ENCODE measurements around the gene RREB1. TPM values are rescaled to one million over a fixed set of nuclear protein-coding genes. Genes with fewer than 3 reads are reported as not detected.

RREB1 gene
- total and polyA plus RNA-seq, 2 of the 4 experiments (the other 2 are of a cell fraction), result 8.4 to 14.5 TPM

DNA sequence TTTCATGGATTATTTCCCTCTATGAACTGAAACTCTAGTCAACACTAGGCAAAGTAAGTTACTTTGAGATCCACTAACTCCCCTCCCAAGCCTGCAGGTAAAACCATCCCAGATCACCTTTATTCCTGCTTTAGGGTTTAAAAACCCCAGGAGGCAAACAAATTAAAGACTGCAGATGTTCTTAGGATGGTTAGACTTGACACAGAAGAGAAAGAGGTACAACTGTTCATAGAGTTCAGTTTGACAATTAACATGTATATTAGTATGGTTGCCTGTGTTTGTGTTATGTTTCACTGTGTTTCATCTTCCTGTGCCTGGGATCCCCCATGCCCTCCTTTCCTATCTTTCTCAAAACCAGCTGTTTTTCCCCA lies 53.5 kb downstream of the RREB1 start:
- Histone ChIP-seq H2BK5ac (ENCODE audit: low read depth, low read length, poor library complexity, severe bottlenecking) (no peak overlapping the region), H2AK9ac (replicated peaks; ENCODE audit: low read depth, low read length, poor library complexity) (no peak overlapping the region), H3K9ac (ENCODE audit: low read depth, low read length) (no peak overlapping the region), H2AFZ (replicated peaks; ENCODE audit: low read length, poor library complexity) (no peak overlapping the region), H3K14ac (replicated peaks; ENCODE audit: low read depth, low read length) (no peak overlapping the region), H4K8ac (ENCODE audit: low read depth in 2 of 2, low read length in 2 of 2) (no peak overlapping the region), H2BK120ac (ENCODE audit: low read depth, low read length) (no peak overlapping the region), H3K4me1 (ENCODE audit: control insufficient read depth, insufficient read depth, low read length) (peaks cover 28% of the 10 kb centered on the region), H3K4me3 (ENCODE audit: insufficient read depth, low read depth, low read length) (no peak overlapping the region), H4K91ac (ENCODE audit: insufficient read depth, low read depth, low read length) (no peak overlapping the region), H3K36me3 (ENCODE audit: control insufficient read depth, insufficient read depth, low read length) (no peaks in the 10 kb centered on the region), H4K20me1 (ENCODE audit: insufficient read depth, low read length) (peaks cover 57% of the 10 kb centered on the region), H2BK20ac (ENCODE audit: low read depth, low read length) (no peak overlapping the region), H2AK5ac (ENCODE audit: low read depth, low read length) (no peak overlapping the region), H3K9me1 (ENCODE audit: insufficient read depth, low read length) (peaks cover 43% of the 10 kb centered on the region), H2BK15ac (ENCODE audit: low read depth, low read length) (no peak overlapping the region), H3K23ac (ENCODE audit: low read depth, low read length) (peak overlapping the region; percentile 3; the same call in 1 of the 2 replicates), H3K4ac (ENCODE audit: low read depth, low read length) (no peak overlapping the region), H4K5ac (ENCODE audit: low read depth, low read length) (no peak overlapping the region), H3K27ac (ENCODE audit: insufficient read depth, low read length) (no peak overlapping the region), H3K4me2 (ENCODE audit: low read depth, low read length) (no peak overlapping the region), H3K18ac (ENCODE audit: low read depth, low read length) (no peak overlapping the region), H3K9me3 (ENCODE audit: control insufficient read depth, insufficient read depth, low read length) (no peaks in the 10 kb centered on the region), H3K56ac (ENCODE audit: extremely low read depth, insufficient read depth, low read length) (no peak overlapping the region), H3K27me3 (ENCODE audit: control insufficient read depth, insufficient read depth, low read length) (no peaks in the 10 kb centered on the region), H3K79me1 (ENCODE audit: low read depth in 1 of 2, low read length in 2 of 2) (peaks cover 33 to 92% of the 10 kb centered on the region in 2 experiments)
- TF ChIP-seq, protein P1, sequence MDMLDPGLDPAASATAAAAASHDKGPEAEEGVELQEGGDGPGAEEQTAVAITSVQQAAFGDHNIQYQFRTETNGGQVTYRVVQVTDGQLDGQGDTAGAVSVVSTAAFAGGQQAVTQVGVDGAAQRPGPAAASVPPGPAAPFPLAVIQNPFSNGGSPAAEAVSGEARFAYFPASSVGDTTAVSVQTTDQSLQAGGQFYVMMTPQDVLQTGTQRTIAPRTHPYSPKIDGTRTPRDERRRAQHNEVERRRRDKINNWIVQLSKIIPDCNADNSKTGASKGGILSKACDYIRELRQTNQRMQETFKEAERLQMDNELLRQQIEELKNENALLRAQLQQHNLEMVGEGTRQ (IDR thresholded peaks at IDR 0.05; ENCODE audit: low read depth, low read length), result no peak
- no peak for TF ChIP-seq RCOR1 (IDR thresholded peaks at IDR 0.05; ENCODE audit: insufficient replicate concordance, low read length)
- no peak for TF ChIP-seq SMC3 (IDR thresholded peaks at IDR 0.05; ENCODE audit: low read depth, low read length)
- TF ChIP-seq MAZ (IDR thresholded peaks at IDR 0.05; ENCODE audit: borderline replicate concordance, low read depth, low read length), result no peak
- TF ChIP-seq RAD21 (IDR thresholded peaks at IDR 0.05; ENCODE audit: low read length), result no peak
- TF ChIP-seq NFE2L2 (IDR thresholded peaks at IDR 0.05; ENCODE audit: low read depth, low read length), result no peak
- no peak for TF ChIP-seq POLR2A (IDR thresholded peaks at IDR 0.05; ENCODE audit: low read depth, low read length)
- TF ChIP-seq, protein P2, sequence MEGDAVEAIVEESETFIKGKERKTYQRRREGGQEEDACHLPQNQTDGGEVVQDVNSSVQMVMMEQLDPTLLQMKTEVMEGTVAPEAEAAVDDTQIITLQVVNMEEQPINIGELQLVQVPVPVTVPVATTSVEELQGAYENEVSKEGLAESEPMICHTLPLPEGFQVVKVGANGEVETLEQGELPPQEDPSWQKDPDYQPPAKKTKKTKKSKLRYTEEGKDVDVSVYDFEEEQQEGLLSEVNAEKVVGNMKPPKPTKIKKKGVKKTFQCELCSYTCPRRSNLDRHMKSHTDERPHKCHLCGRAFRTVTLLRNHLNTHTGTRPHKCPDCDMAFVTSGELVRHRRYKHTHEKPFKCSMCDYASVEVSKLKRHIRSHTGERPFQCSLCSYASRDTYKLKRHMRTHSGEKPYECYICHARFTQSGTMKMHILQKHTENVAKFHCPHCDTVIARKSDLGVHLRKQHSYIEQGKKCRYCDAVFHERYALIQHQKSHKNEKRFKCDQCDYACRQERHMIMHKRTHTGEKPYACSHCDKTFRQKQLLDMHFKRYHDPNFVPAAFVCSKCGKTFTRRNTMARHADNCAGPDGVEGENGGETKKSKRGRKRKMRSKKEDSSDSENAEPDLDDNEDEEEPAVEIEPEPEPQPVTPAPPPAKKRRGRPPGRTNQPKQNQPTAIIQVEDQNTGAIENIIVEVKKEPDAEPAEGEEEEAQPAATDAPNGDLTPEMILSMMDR (conservative IDR thresholded peaks at IDR 0.05; ENCODE audit: low read depth, low read length), result no peak
- TF ChIP-seq MXI1 (IDR thresholded peaks at IDR 0.05; ENCODE audit: borderline replicate concordance, low read depth, low read length), result no peak
- no peak for TF ChIP-seq CEBPB (IDR thresholded peaks at IDR 0.05; ENCODE audit: low read depth, low read length)
- TF ChIP-seq RFX5 (IDR thresholded peaks at IDR 0.05; ENCODE audit: low read depth, low read length), result no peak
- no peak for TF ChIP-seq MAFK (IDR thresholded peaks at IDR 0.05; ENCODE audit: low read depth, low read length)
- TF ChIP-seq FOS (IDR thresholded peaks at IDR 0.05; ENCODE audit: low read depth, low read length), result no peak
- no peak for TF ChIP-seq CHD1 (IDR thresholded peaks at IDR 0.05; ENCODE audit: low read depth, low read length)
- TF ChIP-seq, protein P3, sequence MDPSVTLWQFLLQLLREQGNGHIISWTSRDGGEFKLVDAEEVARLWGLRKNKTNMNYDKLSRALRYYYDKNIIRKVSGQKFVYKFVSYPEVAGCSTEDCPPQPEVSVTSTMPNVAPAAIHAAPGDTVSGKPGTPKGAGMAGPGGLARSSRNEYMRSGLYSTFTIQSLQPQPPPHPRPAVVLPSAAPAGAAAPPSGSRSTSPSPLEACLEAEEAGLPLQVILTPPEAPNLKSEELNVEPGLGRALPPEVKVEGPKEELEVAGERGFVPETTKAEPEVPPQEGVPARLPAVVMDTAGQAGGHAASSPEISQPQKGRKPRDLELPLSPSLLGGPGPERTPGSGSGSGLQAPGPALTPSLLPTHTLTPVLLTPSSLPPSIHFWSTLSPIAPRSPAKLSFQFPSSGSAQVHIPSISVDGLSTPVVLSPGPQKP (IDR thresholded peaks at IDR 0.05; ENCODE audit: borderline replicate concordance, low read depth, low read length), result no peak
- dilution Hi-C loops (cut with HindIII; ENCODE audit: low sequenced_read_pairs, unreplicated experiment) (no loop called here), in situ Hi-C loops (cut with MboI; ENCODE audit: low sequenced_read_pairs) (no loop called here), intact Hi-C loops (cut with micrococcal nuclease) (no loop called here)
- BruUV-seq (replicated peaks), result no TSS peak
- ChIA-PET POLR2A (ENCODE audit: unreplicated experiment) (interaction anchor here (0.7 kb wide), 1 partner anchor 373 kb away, joined by 8 read pairs; no protein-coding TSS in a partner anchor), CTCF (interaction anchor here (0.8 kb wide), 1 partner anchor 77 kb away, joined by 4 read pairs; no protein-coding TSS in a partner anchor)
- ATAC-seq (ENCODE audit: low read depth) (no peak), DNase-seq (no peak)
